Activated T-cell treated with anti-CD3 and anti-CD28 coated beads, Interleukin-2, amount 50 U/mL, for 1 hour (primary cell): ENCODE measurements around the gene RHOT2.

ENCODE experiments used
- DNase-seq: peaks from one replicate; pipeline ENCODE4 v3.0.0-alpha.2; 2020

The RHOT2 gene

DNA sequence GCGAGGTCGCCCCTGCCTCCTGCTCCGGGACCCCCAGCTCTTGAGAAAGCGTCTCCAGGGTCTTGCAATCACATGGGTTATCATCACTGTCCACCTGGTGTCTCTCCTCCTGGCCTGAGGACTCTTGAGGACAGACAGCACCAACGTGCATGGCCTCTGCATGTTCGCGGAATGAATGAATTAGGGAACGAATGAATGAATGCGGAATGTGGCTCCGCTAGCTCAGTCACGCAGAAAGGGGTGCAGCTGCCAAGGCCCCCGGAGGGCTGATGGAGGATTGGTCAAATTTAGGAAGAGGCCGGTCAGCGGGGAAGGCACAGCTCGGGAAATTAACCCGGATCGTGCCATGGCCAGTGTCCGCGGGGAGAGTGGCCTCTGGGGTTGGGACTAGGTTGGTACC lies 34.4 kb downstream of the RHOT2 start:
- DNase-seq: no peak

DNA sequence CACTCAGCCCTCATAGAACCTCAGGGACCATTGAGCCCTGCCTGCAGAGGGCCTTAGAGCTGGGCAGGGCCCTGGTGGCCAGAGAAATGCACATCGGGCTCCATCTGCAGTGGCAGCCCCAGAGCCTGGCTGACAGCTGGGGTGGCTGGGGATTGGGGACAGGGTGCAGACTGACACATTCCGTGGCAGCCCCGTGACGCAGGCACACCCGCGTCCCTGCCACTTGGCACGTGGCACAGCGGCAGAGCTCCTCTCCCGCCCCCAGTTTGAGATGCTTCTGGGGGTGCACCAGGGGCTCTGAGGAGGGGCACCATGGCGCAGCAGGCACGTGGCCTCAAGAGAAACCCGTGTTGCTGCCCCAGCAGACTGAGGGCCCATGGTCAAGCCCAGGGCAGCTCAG lies 35.5 kb downstream of the RHOT2 start:
- DNase-seq: no peak

DNA sequence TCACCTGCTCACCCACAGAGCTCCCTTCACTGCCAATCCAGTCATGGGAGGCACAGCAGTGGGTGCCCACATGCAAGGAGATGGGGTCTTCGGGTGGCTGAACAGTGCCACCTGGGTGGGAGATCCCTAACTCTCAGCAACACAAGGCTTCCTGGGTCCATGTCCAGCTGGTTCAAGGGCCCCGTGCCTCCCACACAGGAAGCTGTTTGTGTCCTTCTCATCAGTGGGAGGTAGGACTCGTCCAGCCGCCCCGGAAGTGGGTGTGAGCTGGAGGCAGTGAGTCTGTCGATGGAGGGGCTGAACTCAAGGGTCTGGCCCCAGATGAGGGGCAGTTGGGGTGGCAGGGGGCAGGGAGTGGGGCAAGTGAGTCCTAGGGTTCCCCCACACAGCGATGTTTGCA lies 36.1 kb downstream of the RHOT2 start:
- DNase-seq: no peak

DNA sequence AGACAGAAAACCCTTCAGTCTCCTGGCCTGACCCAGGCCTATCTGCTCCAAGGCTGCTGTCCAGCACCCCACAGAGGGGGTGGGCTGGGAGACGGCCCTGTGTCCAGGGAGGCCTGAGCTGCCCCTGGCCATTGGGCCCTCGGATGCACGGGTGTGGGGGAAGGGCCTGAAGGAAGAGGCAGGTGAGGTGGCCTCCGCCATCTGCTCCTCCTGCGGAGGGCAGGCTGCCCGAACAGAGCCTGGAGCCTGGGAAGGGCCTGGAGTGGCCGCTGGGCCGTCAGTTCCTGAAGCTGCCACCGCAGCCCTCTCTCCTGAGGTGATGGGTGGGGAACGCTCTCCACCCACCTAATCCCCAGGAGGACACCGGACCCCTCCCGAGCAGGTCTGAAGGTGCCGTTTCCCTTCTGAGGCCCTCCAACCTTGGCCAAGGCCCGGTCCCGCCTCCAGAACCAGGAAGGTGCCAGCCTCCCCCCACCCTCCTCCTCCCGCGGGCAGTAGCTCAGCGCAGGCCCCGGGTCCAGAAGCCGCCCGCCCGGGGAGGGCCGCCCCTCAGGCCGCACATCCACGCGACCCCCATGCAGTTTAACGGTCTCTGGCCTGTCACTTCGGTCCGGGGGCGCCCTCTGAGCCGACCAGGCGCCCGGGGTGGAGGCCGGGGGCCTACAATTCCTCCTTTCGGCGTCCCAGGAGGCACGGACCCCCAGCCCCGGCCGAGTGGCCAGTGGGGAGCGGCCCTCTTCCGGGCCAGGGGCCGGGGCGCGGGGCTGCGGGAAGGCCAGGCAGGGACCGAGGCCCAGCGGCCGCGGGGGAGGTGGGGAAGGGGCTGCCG lies 36.8 kb downstream of the RHOT2 start:
- DNase-seq: no peak

DNA sequence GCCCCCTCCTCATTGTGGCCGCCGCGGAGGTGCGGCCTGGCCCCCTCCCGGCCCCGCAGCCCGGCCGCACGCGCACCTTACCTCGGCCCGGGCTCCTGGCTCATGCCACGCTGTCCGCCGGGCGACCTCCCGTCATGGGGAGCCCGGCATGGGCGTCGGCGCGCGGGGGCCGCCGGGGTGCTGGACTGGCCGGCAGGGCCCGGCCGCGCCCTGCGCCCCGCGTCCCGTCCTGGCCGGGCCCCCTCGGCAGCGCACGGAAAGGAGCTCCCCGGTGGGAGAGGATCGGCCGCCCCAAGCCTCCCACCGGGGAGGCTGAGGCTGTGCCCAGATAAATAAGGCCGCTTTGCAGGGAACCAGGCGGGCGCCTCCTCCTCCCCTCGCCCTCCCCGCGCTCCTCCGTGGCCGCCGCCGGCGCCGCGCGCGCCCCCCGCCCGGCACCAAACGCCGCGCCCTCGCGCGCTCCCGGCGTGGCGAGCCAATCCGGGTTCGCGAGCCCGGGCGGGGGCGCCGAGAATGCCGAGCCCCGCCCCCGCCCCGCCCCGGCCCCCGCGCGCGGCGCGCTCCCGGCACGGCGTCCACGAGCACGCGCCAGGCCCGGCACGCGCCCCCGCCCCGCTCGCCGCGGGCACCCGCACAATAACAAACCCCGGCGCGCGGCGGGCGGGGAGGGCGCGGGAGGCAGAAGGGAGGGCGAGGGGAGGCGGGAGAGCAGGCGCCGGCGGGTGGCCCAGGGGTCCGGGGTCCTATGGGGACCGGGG lies 37.7 kb downstream of the RHOT2 start, which contains the start of gene FBXL16:
Gene FBXL16, minus strand, starts transcription at position 371 of the 758 bp plus-strand sequence. CDS start 8,396 bp downstream, outside the sequence.
- DNase-seq: no peak

DNA sequence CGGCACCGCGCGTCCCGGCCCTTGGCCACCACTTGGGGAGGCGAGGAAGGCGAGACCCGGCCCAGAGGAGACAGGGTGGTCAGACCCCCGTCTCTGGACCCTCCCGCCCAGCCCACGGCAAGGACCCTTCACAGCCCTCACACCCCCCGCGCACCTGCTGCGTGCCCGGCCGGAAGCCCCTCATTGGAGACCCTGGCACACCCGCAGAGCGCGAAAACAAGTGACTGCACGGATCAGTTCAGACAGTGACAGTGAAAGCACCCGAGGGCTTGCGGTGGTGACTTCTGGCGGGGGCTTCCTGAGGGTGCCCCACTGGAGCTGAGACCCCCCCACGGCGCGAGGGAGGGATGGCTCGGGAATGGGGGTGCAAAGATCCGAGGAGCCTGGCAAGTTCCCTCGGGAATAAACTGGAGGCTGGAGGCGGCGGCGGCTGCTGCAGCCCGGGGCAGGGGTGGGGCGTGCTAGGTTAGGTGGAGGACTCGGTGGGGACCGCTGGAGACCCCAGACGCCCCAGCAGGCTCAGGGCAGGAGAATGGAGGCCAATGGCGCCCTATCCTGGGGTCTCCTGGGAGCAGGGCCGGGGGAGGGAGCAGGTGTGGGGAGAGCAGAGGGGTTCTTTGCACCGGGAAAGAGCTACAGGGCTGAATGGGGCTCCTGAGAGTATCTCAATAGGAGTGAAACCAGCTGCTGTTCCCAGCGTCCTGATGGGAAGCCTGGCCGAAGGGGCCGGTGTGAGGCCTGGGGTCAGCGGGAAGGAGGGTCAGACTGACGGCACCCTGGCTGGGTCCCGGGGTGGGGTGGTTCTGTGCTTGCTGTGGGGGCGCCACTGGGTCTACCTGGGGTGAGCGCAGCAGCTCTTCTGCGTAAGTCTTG lies 38.5 kb downstream of the RHOT2 start:
- no peak for DNase-seq

DNA sequence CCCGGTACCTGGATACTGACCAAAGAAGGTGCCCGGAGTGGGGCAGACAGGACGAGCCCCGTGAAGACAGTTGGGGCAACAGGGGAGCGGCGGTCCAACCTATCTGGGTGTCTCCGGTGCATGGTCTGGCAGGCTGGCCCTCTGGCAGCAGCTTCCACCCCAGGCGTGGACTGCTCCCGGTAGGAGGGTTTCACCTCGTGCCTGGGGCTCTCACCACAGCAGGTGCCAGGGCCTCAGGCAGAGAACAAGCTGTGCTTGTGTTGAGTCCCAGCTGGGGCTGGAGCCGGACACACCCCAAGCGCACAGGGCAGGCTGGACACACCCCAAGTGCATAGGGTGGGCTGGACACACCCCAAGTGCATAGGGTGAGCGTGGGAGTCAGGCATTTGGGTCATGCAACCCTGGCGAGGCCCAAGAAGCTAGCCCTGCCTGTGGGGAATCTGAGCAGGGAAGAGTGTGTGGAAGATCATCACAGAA lies 39.2 kb downstream of the RHOT2 start:
- DNase-seq: no peak

DNA sequence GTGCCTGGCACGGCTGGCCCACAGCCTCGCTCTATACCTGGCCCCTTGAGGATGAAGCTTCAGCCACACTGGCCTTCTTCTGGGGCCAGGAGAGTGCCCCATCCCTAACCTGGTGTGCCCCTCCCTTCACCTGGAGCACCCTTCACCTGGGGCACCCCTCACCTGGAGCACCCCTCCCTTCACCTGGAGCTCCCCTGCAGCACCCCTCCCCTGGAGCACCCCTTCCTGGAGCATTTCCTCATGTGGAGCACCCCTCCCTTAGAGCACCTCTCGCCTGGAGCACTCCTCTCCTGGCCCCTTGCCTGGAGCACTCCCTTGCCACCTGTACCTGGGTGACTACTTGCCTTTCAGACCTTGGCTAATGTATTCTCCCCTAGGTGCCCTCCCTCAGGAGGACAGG lies 40.1 kb downstream of the RHOT2 start:
- DNase-seq: no peak

DNA sequence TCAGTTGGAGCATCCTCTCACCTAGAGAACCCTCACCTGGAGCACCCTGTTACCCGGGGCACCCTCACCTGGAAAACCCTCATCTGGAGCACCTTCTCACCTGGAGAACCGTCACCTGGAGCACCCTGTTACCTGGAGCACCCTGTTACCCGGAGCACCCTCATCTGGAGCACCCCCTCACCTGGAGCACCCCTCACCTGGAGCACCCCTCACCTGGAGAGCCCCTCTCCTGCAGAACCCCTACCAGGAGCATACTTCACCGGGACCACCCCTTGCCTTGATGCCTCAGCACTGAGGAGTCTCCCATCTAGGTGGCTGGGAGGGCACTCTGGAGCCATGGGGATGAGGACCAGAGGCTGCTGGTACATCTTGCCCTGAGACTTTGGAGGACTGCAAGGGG lies 41.0 kb downstream of the RHOT2 start:
- no peak for DNase-seq

DNA sequence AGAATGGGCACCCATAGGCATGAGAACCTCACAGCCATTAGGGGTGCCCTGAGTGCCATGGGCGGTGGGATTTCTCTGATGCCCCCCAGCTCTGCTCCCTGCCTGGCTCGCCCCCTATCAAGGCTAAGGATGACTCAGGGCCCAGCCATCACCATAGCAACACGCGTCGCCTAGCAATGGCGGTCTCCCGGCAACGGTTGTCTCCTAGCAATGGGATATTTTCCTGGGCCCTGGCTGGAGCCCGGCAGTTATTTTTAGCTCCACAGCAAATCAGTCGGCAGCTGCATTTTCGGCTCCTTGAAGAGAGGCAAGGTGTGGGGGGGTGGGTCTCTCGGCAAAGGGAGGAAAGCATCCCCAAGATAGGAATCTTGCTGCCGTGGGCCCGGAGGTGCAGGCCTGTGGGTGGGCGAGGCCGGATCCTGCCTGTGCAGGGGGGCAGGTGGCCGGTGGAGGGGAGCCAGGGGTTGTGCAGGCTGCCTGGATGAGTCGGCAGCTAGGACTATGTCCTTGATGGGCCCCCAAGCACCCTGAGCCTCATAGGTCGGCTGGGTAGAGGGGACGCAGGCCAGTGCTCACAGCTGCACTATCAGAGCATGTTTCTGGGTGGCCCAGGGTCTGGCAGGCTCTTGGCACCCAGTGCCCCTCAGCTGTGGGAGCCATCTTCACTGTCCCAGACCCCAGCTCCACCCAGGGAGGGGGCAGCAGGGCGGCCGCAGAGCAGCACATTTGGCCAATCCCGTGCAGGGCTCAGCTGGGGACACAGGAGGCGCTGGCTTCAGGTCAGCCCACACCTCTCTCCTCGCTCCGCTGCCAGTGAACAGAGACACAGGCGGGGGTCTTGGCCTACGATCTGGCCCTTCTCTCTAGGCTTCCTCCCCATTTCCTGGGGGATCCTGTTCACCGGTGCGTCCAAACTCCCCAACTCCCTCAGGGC lies 41.9 kb downstream of the RHOT2 start:
- no peak for DNase-seq

DNA sequence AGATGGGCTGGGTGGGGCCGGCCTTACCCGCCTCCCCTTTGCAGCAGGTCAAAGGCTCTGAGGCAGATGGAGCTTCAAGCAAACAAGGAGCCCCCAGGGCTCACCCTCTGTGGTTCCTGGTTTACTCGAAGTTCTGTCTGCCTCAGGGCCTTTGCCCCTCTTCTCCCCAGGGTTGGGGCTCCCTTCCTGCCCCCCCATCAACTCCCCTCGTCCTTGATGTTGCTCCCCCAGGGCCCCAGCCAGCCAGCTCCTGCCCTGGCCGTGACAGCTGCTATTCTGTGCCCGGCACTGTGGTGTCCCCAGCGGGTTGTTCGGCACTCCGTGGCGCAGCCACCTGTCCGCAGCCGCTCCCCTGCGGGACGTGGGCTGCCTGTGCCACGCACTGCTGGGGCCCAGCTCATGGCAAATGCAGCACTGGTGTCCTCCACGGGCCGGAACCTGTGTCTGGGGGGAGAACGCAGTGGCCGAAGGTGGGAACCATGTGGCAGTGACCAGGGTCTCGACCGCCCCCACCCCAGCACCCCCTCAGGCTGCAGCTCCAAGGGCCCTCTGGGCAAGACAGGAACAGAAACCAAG lies 42.7 kb downstream of the RHOT2 start:
- DNase-seq: no peak

DNA sequence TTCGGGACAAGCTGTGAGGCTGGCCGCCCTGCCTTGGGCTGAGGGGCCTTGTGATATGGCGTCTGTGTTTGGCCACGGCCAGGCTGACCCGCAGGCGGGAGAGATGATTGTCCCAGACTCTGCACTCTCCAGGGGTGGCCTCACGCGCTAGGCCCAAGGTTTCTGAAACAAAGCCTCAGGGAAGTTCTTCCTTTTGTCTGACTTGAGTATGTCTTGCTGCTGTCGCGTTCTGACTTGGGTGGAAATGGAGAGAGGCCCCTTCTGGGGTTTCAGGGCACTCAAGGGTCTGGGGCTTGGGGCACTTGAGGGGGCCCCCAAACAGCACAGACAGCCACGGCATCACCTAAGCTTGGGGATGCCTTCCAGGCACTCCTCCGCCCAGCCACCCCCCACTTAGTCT lies 43.2 kb downstream of the RHOT2 start:
- DNase-seq: no peak

DNA sequence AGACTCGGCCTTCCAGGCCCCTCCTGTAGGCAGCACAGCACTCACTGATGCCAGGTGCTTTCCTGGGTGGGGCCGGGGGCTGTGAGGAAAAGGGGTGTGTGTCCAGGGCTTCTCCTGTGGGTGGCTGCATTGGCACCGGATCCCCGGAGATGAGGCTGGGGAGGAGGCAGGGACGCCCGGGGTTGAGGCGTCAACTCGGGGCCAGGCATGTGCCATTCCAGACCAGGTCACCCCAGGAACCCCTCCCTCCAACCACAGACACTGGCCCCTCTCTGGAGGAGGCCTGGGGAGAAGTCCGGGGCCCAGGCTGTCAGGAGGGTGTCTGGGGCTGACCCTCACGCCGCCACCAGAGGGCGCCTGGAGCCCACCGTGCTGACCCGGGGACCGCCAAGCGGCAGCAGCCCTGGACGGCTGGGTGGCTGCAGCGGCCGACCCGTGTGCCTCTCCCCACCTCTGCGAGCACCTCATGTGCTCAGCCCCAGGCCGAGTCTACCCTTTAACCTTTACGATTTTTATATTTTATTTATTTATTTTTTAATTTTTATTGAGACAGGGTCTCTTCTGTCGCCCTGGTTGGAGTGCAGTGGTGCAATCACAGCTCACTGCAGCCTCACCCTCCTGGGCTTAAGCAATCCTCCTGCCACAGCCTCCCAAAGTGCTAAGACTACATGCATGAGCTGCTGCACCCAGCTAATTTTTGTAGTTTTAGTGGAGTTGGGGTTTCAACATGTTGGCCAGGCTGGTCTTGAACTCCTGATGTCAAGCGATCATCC lies 43.8 kb downstream of the RHOT2 start:
- DNase-seq: peak; percentile 84

DNA sequence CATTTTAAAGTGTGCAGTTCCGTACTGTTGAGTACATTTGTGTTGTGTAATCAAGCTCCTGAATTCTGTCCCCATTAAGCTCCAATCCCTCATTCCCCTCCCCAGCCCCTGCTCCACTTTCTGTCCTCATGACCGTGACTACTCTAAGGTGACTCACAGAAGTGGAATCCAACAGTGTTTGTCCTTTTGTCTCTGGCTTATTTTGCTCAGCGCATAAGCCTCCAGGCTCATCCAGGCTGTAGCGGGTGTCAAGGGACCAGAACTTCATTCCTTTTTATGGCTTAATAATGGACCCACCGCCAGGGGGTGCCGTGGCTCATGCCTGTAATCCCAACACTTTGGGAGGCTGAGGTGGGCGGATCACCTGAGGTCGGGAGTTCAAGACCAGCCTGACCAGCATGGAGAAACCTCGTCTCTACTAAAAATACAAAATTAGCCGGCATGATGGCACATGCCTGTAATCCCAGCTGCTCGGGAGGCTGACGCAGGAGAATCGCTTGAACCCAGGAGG lies 44.9 kb downstream of the RHOT2 start:
- DNase-seq: peak; percentile 59

DNA sequence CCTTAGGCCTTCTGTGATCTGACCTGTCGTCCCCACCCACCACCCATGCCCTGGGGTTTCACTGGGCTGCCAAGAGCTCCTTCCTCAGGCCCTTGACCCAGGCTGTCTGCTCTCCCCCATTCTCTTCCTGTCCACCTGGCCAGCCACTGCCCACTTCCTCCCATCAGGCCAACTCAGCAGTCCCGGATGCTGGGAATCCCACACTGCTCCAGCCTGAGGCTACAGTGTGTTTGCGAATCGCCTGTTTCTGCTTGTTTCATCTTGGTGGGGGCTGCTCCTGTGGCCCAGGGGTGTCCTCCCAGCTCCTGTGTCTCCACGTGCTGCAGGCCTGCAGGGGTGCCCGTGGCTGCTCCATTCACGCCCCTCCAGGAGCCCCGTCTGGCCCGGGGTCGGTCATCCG lies 46.1 kb downstream of the RHOT2 start:
- DNase-seq: no peak

DNA sequence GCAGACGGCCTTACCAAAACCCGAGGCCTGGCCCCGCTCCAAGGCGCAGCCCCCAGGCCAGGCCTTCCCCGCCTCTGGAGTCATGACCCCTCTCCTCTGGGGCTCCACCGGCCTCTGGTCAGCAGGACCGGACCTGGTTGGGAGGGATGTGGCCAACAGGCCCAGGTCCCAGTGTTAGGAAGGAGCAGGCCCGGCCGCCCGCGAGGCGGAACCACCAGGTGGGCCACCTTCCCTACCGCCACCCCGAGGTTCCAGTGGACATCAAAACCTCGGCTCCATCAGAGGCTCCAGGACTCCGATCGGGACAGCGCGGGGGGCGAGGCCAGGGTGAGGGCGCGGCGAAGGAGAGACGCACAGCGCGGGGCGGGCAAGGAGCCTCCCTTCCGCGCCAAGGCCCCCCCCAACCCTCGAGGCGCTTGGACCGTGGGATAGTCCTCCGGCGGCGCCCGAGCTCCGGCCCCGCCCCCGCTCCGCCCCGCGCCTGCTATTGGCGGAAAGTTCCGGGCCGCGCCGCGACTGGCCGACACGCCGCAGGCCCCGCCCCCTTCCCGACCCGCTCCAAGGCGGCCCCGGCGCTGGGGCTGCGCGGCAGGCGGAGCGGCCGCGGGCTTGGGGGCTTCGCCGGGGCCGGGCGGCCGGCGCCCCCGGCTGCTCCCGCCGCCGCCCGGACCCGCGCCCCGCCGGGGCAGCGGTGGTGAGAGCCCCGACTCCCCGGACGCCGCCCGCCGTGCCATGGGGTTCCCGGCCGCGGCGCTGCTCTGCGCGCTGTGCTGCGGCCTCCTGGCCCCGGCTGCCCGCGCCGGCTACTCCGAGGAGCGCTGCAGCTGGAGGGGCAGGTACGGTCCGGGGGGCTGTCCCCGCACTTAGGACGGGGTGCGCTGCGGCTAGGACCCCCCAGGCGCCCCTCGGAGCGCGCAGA lies 46.9 kb downstream of the RHOT2 start, which contains the start of gene METRN:
Gene METRN, plus strand, starts transcription at position 561 of the 919 bp plus-strand sequence. Its CDS starts 172 bp downstream, at position 733.
- DNase-seq: peak; percentile 91

DNA sequence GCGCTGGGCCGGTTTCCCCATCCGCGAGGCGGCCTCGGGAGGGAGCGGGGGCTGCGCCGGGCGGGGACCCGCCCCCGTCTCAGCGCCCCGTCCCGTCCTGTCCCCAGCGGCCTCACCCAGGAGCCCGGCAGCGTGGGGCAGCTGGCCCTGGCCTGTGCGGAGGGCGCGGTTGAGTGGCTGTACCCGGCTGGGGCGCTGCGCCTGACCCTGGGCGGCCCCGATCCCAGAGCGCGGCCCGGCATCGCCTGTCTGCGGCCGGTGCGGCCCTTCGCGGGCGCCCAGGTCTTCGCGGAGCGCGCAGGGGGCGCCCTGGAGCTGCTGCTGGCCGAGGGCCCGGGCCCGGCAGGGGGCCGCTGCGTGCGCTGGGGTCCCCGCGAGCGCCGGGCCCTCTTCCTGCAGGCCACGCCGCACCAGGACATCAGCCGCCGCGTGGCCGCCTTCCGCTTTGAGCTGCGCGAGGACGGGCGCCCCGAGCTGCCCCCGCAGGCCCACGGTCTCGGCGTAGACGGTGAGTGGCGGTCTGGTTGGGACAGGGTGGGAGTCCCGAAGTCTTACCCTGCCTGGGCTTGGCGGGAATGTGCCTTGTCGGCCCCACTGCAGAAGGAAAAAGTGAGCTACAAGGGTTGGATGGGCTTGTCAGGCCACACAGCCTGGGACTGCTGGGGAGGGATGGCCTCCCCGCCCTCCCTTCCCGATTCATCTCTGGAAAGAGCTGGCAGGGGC lies 47.7 kb downstream of the RHOT2 start:
- no peak for DNase-seq

DNA sequence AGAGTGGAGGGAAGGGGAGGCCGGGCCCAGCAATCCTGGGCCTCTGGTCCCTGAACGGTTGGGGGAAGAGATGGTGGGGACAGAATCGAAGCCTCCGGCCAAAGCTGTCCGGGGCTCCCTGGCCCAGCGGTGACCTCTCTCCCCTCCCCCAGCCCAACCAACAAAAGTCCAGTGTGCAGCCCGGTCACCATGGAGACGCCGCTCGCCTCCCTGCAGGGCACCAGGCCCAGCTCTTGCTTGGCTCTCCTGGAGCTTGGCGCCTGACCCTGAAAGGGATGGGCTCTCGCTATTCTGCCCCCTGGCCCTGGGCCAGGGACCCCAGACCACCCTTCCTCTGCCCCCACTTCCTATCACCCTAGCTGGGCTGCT lies 48.3 kb downstream of the RHOT2 start:
- DNase-seq: no peak
